Fibroblast of skin of right biceps (primary cell): ENCODE data around the gene GPBP1L1.

Experiments
- DNase-seq: peaks from one replicate; pipeline ENCODE4 v3.0.0-alpha.2; 2013

Gene GPBP1L1

DNA sequence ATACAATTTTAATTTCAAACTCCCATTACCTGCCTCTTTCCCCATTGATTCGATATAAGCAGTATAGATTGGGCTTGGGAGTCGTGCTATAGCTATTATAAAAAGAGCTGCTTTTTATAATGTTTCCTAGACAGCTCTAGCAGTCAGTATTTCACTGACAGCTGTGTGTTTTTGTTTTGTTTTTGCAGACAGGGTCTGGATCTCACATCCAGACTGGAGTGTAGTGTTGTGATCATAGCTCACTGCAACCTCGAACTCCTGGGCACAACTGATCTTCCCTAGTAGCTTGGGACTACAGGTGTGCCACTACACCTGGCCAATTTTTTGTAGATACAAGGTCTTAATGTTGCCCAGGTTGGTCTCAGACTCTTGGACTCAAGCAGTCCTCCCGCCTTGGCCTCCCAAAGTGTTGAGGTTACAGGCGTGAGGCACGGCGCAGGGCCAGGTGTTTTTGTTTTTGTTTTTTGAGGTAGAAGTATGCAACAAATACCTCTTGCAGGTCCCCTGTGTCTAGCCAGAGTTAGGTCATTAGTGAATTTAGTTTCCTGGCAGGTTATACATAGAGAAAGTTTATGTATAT lies 100.7 kb downstream of the GPBP1L1 start:
- DNase-seq = no peak

DNA sequence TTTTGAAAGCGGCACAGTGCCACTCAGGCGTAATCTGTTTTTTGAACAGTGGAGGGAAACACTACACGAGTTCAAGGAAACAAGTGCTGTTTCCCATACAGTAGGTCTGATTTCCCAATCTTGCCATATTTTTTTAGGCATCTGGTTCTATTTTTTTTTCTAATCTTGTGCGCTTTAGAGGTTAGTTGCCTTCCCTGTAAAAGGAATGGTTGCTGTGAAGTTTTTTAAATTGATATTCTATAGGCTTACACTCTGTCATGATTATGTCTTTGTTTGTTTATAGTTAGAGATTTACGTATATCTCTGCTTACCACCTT lies 101.3 kb downstream of the GPBP1L1 start:
- DNase-seq = no peak

GRCh38 chr1:45584351-45585109 lies 101.8 kb downstream of the GPBP1L1 start:
- DNase-seq = peak; percentile 89

DNA sequence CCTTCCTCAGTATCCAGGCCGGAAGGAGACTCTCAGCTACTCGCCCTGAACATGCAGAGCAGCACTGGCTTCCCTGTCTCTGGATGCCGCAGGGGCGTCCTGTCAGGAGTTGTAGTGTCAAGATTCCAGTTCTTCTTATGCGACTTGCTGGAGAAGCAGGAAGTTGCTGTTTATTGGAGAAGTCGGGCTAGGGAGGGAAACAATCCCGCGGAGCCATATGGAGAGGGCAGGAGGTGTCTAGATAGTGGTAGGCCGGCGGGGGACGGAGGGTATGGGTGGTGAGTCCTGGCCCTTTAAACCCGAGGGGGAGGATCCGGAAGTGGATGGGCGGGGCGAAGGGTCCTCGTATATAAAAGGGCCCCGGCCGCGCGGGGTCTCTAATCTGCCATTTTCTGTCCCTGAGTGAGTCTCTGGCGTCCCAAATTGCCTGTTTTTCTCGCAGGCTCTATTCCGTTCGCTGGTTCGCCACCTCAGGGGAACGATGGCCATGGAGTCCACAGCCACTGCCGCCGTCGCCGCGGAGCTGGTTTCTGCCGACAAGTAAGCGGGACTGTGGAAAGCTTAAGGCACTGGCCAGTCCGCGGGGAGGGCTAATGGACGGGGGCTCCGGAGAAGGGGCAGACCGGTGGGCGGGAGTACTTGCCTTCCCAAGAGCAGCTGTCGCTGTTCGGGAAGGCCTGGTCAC lies 102.5 kb downstream of the GPBP1L1 start, which contains the start of gene NASP:
NASP (plus strand) TSS at position 376 of the 685 bp plus-strand sequence; CDS start at position 482, 106 bp downstream.
- peak; percentile 84 for DNase-seq

DNA sequence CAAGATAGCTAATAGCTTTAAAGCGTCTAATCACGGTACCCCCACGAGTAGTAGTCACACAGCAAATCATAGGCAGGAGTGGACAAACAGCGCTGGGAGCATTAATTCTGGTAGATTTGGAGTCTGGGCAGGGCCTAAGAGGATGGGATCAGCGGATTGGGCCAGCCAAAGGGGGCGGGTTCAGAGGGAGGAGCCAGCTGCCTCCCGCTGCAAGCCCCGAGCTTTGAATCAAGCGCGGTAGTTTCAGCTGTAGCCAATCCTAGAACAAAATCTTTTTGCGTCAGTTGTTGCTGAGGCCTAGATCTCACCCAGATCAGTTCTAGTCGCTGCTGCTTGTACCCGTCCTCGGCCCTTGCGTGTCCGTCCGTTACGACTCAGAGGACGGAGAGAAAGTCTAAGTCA lies 103.1 kb downstream of the GPBP1L1 start:
- peak; percentile 96 for DNase-seq
